Psoas muscle (tissue), 8 donors: ENCODE data around the gene PRPH2. TPM values are rescaled to one million over a fixed set of nuclear protein-coding genes. Genes with fewer than 3 reads are reported as not detected.

Experiments used
- ATAC-seq, 4 donors: fragments of 200-7000 bp; cut with Tn5 transposase; one replicate each; pipeline ENCODE4 v1.9.1; 2020; ENCODE audit warnings: moderate library complexity in 3 of 4, mild to moderate bottlenecking in 2 of 4
- DNase-seq, 2 donors: peaks; one replicate each; pipeline ENCODE4 v3.0.0-alpha.2; 2020
- H3K27ac ChIP-seq: fragments of 200-600 bp; one replicate; pipeline ENCODE4 v1.8.0; 2022
- H3K27me3 ChIP-seq, 3 donors: fragments of 200-600 bp in 1 of 3; one replicate each; pipeline versions ENCODE4 v1.6.1 to v1.8.0; 2013 to 2022; ENCODE audit warnings: low read length in 2 of 3, mild to moderate bottlenecking in 2 of 3, moderate library complexity in 1 of 3; ENCODE audit not compliant: insufficient read depth in 3 of 3
- H3K36me3 ChIP-seq, 2 donors: fragments of 200-600 bp in 1 of 2; one replicate each; pipeline versions ENCODE4 v1.6.1 to v1.8.0; 2013 to 2022; ENCODE audit warnings: low read depth in 1 of 2, mild to moderate bottlenecking in 1 of 2, moderate library complexity in 1 of 2; ENCODE audit not compliant: insufficient read depth in 1 of 2
- H3K4me1 ChIP-seq: fragments of 200-600 bp; one replicate; pipeline ENCODE4 v1.8.0; 2022
- H3K4me3 ChIP-seq: fragments of 200-600 bp; one replicate; pipeline ENCODE4 v1.8.0; 2022; ENCODE audit warnings: mild to moderate bottlenecking
- H3K9me3 ChIP-seq: fragments of 200-600 bp; one replicate; pipeline ENCODE4 v1.8.0; 2022
- WGBS, 3 donors: extraction: QIAGEN DNeasy Blood & Tissue Kit; methylation state at CpG; one replicate each; pipeline versions ENCODE4 v1.1.6 to v1.1.7; 2013; 5-methylcytosine and 5-hydroxymethylcytosine counted together
- intact Hi-C, 2 donors: fragments of 100-400 bp; cut with DNase I; formaldehyde crosslinking; loops; one replicate each; pipeline versions ENCODE4 v1.11.0 to v1.14.2; 2022
- polyA plus RNA-seq, 3 donors: library from polyadenylated mRNA; stranded (reverse); fragments of 200-250 nt; gene quantifications; one replicate each; pipeline ENCODE4 v1.2.3, GENCODE V29; 2013
- total RNA-seq, 4 donors: library from RNA; stranded (reverse); fragmentation: NEBNext Ultra II Directional in 2 of 4; extraction: Animal tissue kit (Norgen Biotek cat#: 25700) in 2 of 4; gene quantifications; one replicate each; pipeline versions ENCODE4 v1.2.1 to v1.2.4, GENCODE V29; 2021 to 2023
- TF ChIP-seq, protein P1 (sequence below): fragments of 200-600 bp; IDR thresholded peaks from one replicate; pipeline ENCODE4 v1.8.0; 2022; ENCODE audit warnings: antibody characterized with exemption
- donor health status: healthy with polysubstance abuse.
- donor health status: DM: no; HTN: no; CAD: no; lungs with moderate emphysema.
- donor health status: Bipolar disorder and iron deficiency.
- donor health status: healthy.
- donor health status: DM: yes; HTN: yes; CAD: no.
- donor health status: DM: no; HTN: no; CAD: no.
- donor health status: DM: no; HTN: no; CAD: no.
- donor health status: DM: yes; HTN: yes; CAD: no.

PRPH2 gene
- total and polyA plus RNA-seq, 7 donors, result 0.13 to 4.9 (median 2.8) TPM

DNA sequence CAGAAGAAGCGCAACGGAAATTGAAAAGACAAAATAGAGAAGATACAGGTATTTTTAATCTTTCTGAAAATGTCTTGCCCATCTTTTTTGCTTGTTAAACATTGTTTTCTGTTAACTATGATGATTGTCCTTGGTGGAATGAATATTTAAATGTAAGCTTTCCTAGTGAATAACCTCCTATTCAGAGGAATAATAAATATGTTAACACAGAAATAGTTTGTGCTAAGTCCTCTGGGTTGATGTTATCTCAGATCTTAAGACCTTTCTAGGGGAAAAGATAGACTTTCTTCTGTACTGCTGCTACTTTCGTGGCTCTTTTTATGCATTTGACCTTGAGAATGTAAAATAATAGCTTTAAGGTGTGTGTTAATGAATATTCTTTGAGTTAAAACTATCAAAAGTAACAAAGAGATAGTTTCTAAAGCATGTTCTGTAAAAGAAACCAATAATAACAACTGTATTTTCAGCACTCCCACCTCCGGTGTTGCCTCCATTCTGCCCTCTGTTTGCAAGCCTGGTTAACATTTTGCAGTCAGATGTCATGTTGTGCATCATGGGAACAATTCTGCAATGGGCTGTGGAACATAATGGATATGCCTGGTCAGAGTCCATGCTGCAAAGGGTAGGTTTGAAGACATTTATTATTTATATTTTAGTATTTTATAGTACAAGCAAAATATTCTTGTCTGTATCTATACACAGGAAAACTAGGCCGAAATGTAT is 70.2 kb downstream of the PRPH2 start:
- WGBS, 3 donors, result 81 to 88% (median 82%) methylated on average over 5 of the region's 5 CpGs
- intact Hi-C loops, result no loop called here

More for the DNA sequence above, 70.2 kb downstream of the PRPH2 start:
- ATAC-seq (no peak), DNase-seq (no peak)
- no peaks in the 10 kb centered on the region for H3K9me3 ChIP-seq
- H3K27me3 ChIP-seq, result no peaks in the 10 kb centered on the region
- TF ChIP-seq, protein P1, sequence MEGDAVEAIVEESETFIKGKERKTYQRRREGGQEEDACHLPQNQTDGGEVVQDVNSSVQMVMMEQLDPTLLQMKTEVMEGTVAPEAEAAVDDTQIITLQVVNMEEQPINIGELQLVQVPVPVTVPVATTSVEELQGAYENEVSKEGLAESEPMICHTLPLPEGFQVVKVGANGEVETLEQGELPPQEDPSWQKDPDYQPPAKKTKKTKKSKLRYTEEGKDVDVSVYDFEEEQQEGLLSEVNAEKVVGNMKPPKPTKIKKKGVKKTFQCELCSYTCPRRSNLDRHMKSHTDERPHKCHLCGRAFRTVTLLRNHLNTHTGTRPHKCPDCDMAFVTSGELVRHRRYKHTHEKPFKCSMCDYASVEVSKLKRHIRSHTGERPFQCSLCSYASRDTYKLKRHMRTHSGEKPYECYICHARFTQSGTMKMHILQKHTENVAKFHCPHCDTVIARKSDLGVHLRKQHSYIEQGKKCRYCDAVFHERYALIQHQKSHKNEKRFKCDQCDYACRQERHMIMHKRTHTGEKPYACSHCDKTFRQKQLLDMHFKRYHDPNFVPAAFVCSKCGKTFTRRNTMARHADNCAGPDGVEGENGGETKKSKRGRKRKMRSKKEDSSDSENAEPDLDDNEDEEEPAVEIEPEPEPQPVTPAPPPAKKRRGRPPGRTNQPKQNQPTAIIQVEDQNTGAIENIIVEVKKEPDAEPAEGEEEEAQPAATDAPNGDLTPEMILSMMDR, result no peak
- H3K36me3 ChIP-seq, result peaks cover 3 to 100% of the 10 kb centered on the region in 2 donors
- no peaks in the 10 kb centered on the region for H3K4me1 ChIP-seq
- H3K27ac ChIP-seq, result no peak overlapping the region
- H3K4me3 ChIP-seq, result no peak overlapping the region

Other genes with a start within 250 kb of the PRPH2 start
- 10 to 100 TPM; 33.6 to 40.2 (median 34.3) TPM for gene UBR2, start 158.6 kb downstream of the PRPH2 start, total RNA-seq
- 10 to 100 TPM in 2 of 3 donors, 1 to 10 TPM in 1; 9.4 to 22.9 (median 11.0) TPM for gene UBR2, start 158.6 kb downstream of the PRPH2 start, polyA plus RNA-seq
- gene TBCC, start 23.5 kb upstream of the PRPH2 start, total RNA-seq, result 10 to 100 TPM; 17.0 to 26.9 (median 18.9) TPM
- 10 to 100 TPM; 13.1 to 41.3 (median 29.8) TPM for gene TBCC, start 23.5 kb upstream of the PRPH2 start, polyA plus RNA-seq
- gene BICRAL, start 59.5 kb upstream of the PRPH2 start, total RNA-seq, result 10 to 100 TPM in 2 of 4 donors, 1 to 10 TPM in 2; 6.2 to 12.2 (median 10.5) TPM
- gene BICRAL, start 59.5 kb upstream of the PRPH2 start, polyA plus RNA-seq, result 1 to 10 TPM; 2.8 to 5.0 (median 2.9) TPM
- gene RPL7L1, start 157.0 kb upstream of the PRPH2 start, total RNA-seq, result 10 to 100 TPM; 50.7 to 70.4 (median 62.9) TPM
- 100 to 1,000 TPM in 1 of 3 donors, 10 to 100 TPM in 2; 35.5 to 107 (median 90.6) TPM for gene RPL7L1, start 157.0 kb upstream of the PRPH2 start, polyA plus RNA-seq
- gene PTCRA, start 193.5 kb upstream of the PRPH2 start, total RNA-seq, result not detected
- under 1 TPM in 1 of 3 donors, not detected in 2; 0.09 TPM for gene PTCRA, start 193.5 kb upstream of the PRPH2 start, polyA plus RNA-seq
- 10 to 100 TPM in 2 of 4 donors, 1 to 10 TPM in 2; 6.8 to 11.9 (median 9.5) TPM for gene CNPY3, start 206.9 kb upstream of the PRPH2 start, total RNA-seq
- gene CNPY3, start 206.9 kb upstream of the PRPH2 start, polyA plus RNA-seq, result 10 to 100 TPM in 2 of 3 donors, 1 to 10 TPM in 1; 5.7 to 13.7 (median 10.8) TPM
- under 1 TPM in 3 of 4 donors, not detected in 1; 0.34 to 0.74 (median 0.43) TPM for gene GNMT, start 238.2 kb upstream of the PRPH2 start, total RNA-seq
- under 1 TPM; 0.09 to 0.21 (median 0.12) TPM for gene GNMT, start 238.2 kb upstream of the PRPH2 start, polyA plus RNA-seq